GM12878 (cell line): ENCODE data around the gene CCDC198. TPM values are rescaled to one million over a fixed set of nuclear protein-coding genes. Genes with fewer than 3 reads are reported as not detected.

ENCODE experiments used
- ATAC-seq: fragments of 200-7000 bp; cut with Tn5 transposase; 3 replicates; pipeline ENCODE4 v1.9.1; 2020; ENCODE audit warnings: mild to moderate bottlenecking, moderate library complexity
- BruUV-seq: library from RNA; stranded (reverse); fragments of 400-500 nt; replicated peaks from 2 replicates; lab custom pipeline; 2021; lab: Mats Ljungman, UMichigan
- CTCF ChIA-PET: fragments of 300-600 bp; sonication (Branson Sonifier 250); formaldehyde crosslinking; extraction: SDS; loops from one replicate; lab custom pipeline; 2021; ENCODE audit warnings: inconsistent platforms; lab: Yijun Ruan, JAX
- POLR2A ChIA-PET: fragments of 350-600 bp; formaldehyde crosslinking; extraction: SDS; loops from one replicate; lab custom pipeline; 2021; ENCODE audit warnings: inconsistent platforms; lab: Charles Lee
- RAD21 ChIA-PET: fragments of 300-600 bp; sonication (Branson Sonifier 250); formaldehyde crosslinking; loops from one replicate; lab custom pipeline; 2023; ENCODE audit warnings: antibody characterized with exemption; ENCODE audit not compliant: unreplicated experiment; lab: Charles Lee
- SMC1A ChIA-PET: fragments of 300-600 bp; sonication (Branson Sonifier 250); formaldehyde crosslinking; loops from one replicate; lab custom pipeline; 2023; ENCODE audit not compliant: unreplicated experiment, uncharacterized antibody; lab: Charles Lee
- DNase-seq: peaks from one replicate; pipeline ENCODE4 v3.0.0-alpha.2; 2011; ENCODE audit warnings: low read depth, low spot score
- FAIRE-seq: peaks from 3 replicates; lab custom pipeline; 2011; peaks lifted over from hg19 to GRCh38; lab: Jason Lieb, UNC
- H2AFZ ChIP-seq: 2 replicates; pipeline ENCODE4 v1.6.0; 2011; ENCODE audit warnings: low read depth, low read length, control low read depth; ENCODE audit not compliant: control insufficient read depth
- H3K27ac ChIP-seq: 2 replicates; pipeline ENCODE4 v1.5.1; 2011; ENCODE audit warnings: control low read depth; ENCODE audit not compliant: control insufficient read depth, insufficient read depth
- H3K27me3 ChIP-seq, 2 experiments: replicated peaks in 1 of 2; 2 replicates each; pipeline versions ENCODE4 v1.6.0 to v1.6.1; 2011; ENCODE audit warnings: low read length in 1 of 2; ENCODE audit not compliant: control insufficient read depth in 2 of 2, insufficient read depth in 2 of 2
- H3K36me3 ChIP-seq, 2 experiments: 2 replicates each; pipeline ENCODE4 v1.5.1; 2011; ENCODE audit warnings: low read length in 1 of 2; ENCODE audit not compliant: control insufficient read depth in 2 of 2, insufficient read depth in 2 of 2
- H3K4me1 ChIP-seq: 2 replicates; pipeline ENCODE4 v1.6.1; 2011; ENCODE audit warnings: mild to moderate bottlenecking, low read length, moderate library complexity, mixed read lengths; ENCODE audit not compliant: control insufficient read depth, insufficient read depth
- H3K4me2 ChIP-seq: 2 replicates; pipeline ENCODE4 v1.6.0; 2011; ENCODE audit warnings: control low read depth; ENCODE audit not compliant: control insufficient read depth, insufficient read depth
- H3K4me3 ChIP-seq: fragments of 200-600 bp; sonication (generic); 2 replicates; pipeline ENCODE4 v1.5.1; 2016
- H3K79me2 ChIP-seq: 2 replicates; pipeline ENCODE4 v1.6.0; 2011; ENCODE audit warnings: low read length; ENCODE audit not compliant: control insufficient read depth, insufficient read depth
- H3K9ac ChIP-seq: 2 replicates; pipeline ENCODE4 v1.8.0; 2011; ENCODE audit warnings: low read length, control low read depth, mixed read lengths; ENCODE audit not compliant: control insufficient read depth, insufficient read depth
- H3K9me3 ChIP-seq: replicated peaks from 3 replicates; pipeline ENCODE4 v1.5.1; 2011; ENCODE audit warnings: mild to moderate bottlenecking, low read length; ENCODE audit not compliant: control insufficient read depth, insufficient read depth
- H4K20me1 ChIP-seq: 2 replicates; pipeline ENCODE4 v1.6.0; 2011; ENCODE audit not compliant: control insufficient read depth, insufficient read depth
- CHD1 ChIP-seq: IDR thresholded peaks from 2 replicates; pipeline ENCODE4 v1.6.1; 2012; ENCODE audit warnings: low read depth, low read length, improper control_type of control experiment
- ESRRA ChIP-seq: IDR thresholded peaks from 2 replicates; pipeline ENCODE4 v1.6.1; 2012; ENCODE audit warnings: mild to moderate bottlenecking, low read length, improper control_type of control experiment
- MTA2 ChIP-seq: fragments of 450-650 bp; IDR thresholded peaks from 2 replicates; pipeline ENCODE4 v1.6.1; 2016; ENCODE audit warnings: low read depth, mild to moderate bottlenecking, moderate library complexity
- SMC3 ChIP-seq: IDR thresholded peaks from 2 replicates; pipeline ENCODE4 v1.6.1; 2011; ENCODE audit warnings: low read length, improper control_type of control experiment, borderline replicate concordance
- WGBS: methylation state at CpG from one replicate; pipeline ENCODE4 v1.1.6; 2016; ENCODE audit warnings: low lambda C conversion rate; ENCODE audit not compliant: insufficient replicate concordance, insufficient coverage; ENCODE audit errors: missing lambda C conversion rate; 5-methylcytosine and 5-hydroxymethylcytosine counted together
- in situ Hi-C: fragments of 300-500 bp; cut with MboI; formaldehyde crosslinking; loops from 9 replicates; pipeline ENCODE4 v1.14.3; 2018; ENCODE audit warnings: mixed read lengths
- intact Hi-C: fragments of 100-400 bp; cut with micrococcal nuclease; formaldehyde crosslinking; loops from one replicate; pipeline ENCODE4 v1.14.2; 2022; ENCODE audit not compliant: unreplicated experiment
- polyA plus RNA-seq, 11 experiments: library from polyadenylated mRNA; depleted of rRNA in 4 of 11; unstranded in 6 of 11; stranded (reverse) in 5 of 11; fragments of >200 nt; fragmentation: Nextera tagmentation in 4 of 11; fragmentation: Illumina TruSeq in 1 of 11; extraction: Ambion mirVana in 4 of 11; extraction: Trizol in 1 of 11; gene quantifications; 1 replicate in 1 of 11; 2 replicates in 10 of 11; pipeline versions ENCODE4 v1.2.1 to v1.2.3, GENCODE V29; 2011 to 2016; ENCODE audit warnings: inconsistent platforms in 2 of 11, missing spikeins in 2 of 11, low read depth in 1 of 11
- total RNA-seq, 4 experiments: library from RNA; depleted of rRNA in 3 of 4; stranded (reverse); fragments of >200 nt in 3 of 4; fragmentation: Illumina TruSeq in 1 of 4; extraction: Trizol in 1 of 4; gene quantifications; 2 replicates each; pipeline versions ENCODE4 v1.2.1 to v1.2.3, GENCODE V29; 2013 to 2021
- TF ChIP-seq, protein P1 (sequence below): fragments of 150-350 bp; IDR thresholded peaks from 2 replicates; pipeline ENCODE4 v1.6.1; 2016; ENCODE audit warnings: low read depth, low read length

CCDC198 gene
- total and polyA plus RNA-seq, 10 of the 15 experiments (the other 5 are each of a cell fraction or from before 2014, with no cell fraction given) = 1.3 to 12.5 (median 2.3) TPM

- ATAC-seq (no peak), FAIRE-seq (no peak)
- Histone ChIP-seq H3K79me2 (no peaks in the 10 kb centered on the region), H4K20me1 (no peaks in the 10 kb centered on the region), H3K27ac (no peak overlapping the region), H2AFZ (no peak overlapping the region), H3K36me3 (no peaks in the 10 kb centered on the region), H3K4me3 (no peak overlapping the region), H3K27me3 (no peaks in the 10 kb centered on the region), H3K9me3 (no peaks in the 10 kb centered on the region)
- RAD21 ChIA-PET = no interaction called here
- no TSS peak for BruUV-seq
- 12% methylated on average over 3 of the region's 3 CpGs for WGBS
- TF ChIP-seq, protein P1, sequence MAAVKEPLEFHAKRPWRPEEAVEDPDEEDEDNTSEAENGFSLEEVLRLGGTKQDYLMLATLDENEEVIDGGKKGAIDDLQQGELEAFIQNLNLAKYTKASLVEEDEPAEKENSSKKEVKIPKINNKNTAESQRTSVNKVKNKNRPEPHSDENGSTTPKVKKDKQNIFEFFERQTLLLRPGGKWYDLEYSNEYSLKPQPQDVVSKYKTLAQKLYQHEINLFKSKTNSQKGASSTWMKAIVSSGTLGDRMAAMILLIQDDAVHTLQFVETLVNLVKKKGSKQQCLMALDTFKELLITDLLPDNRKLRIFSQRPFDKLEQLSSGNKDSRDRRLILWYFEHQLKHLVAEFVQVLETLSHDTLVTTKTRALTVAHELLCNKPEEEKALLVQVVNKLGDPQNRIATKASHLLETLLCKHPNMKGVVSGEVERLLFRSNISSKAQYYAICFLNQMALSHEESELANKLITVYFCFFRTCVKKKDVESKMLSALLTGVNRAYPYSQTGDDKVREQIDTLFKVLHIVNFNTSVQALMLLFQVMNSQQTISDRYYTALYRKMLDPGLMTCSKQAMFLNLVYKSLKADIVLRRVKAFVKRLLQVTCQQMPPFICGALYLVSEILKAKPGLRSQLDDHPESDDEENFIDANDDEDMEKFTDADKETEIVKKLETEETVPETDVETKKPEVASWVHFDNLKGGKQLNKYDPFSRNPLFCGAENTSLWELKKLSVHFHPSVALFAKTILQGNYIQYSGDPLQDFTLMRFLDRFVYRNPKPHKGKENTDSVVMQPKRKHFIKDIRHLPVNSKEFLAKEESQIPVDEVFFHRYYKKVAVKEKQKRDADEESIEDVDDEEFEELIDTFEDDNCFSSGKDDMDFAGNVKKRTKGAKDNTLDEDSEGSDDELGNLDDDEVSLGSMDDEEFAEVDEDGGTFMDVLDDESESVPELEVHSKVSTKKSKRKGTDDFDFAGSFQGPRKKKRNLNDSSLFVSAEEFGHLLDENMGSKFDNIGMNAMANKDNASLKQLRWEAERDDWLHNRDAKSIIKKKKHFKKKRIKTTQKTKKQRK = no peak
- no peak for TF ChIP-seq ESRRA
- TF ChIP-seq MTA2 = no peak
- no peak for TF ChIP-seq CHD1
- no peak for TF ChIP-seq SMC3
- TF ChIP-seq, all 136 proteins: peak for 0
- Histone ChIP-seq H3K4me2 (no peak overlapping the region), H3K4me1 (peaks cover 11% of the 10 kb centered on the region), H3K9ac (no peak overlapping the region)
- intact Hi-C loops (no loop called here), in situ Hi-C loops (loop anchor here (10.0 kb wide), 1 partner anchor 583 kb away; no protein-coding TSS in a partner anchor)
- ChIA-PET CTCF (interaction anchor here (0.9 kb wide), 1 partner anchor 51 kb away, joined by 3 read pairs; no protein-coding TSS in a partner anchor), SMC1A (interaction anchor here (1.4 kb wide), 1 partner anchor 13 kb away, joined by 5 read pairs; no protein-coding TSS in a partner anchor), POLR2A (no interaction called here)
- DNase-seq = no peak
Measured at GRCh38 chr14:57482120-57482519, 11.5 kb downstream of the CCDC198 start.
